CD4-positive, CD25-positive, alpha-beta regulatory T cell (primary cell): Measurements from ENCODE around the gene ACACA. TPM values are rescaled to one million over a fixed set of nuclear protein-coding genes. Genes with fewer than 3 reads are reported as not detected.

Experiments
- ATAC-seq, 2 donors: fragments of 150-1000 bp; cut with Tn5 transposase; one replicate each; pipeline ENCODE4 v1.10.0; 2021; ENCODE audit warnings: low read depth in 2 of 2, moderate number of reproducible peaks in 2 of 2, moderate library complexity in 1 of 2
- DNase-seq, 3 donors: peaks; one replicate each; pipeline versions ENCODE4 v3.0.0 to v3.0.0-alpha.2; 2012 to 2022; ENCODE audit warnings: mixed read lengths in 1 of 3
- H3K27ac ChIP-seq: one replicate; pipeline ENCODE4 v1.7.0; 2013; ENCODE audit warnings: mild to moderate bottlenecking, low read length; ENCODE audit not compliant: insufficient read depth, poor library complexity, severe bottlenecking
- H3K27me3 ChIP-seq: one replicate; pipeline ENCODE4 v1.7.0; 2013; ENCODE audit warnings: low read length; ENCODE audit not compliant: control insufficient read depth, insufficient read depth
- H3K36me3 ChIP-seq: one replicate; pipeline ENCODE4 v1.7.0; 2013; ENCODE audit warnings: mild to moderate bottlenecking, low read length, moderate library complexity; ENCODE audit not compliant: control insufficient read depth, insufficient read depth
- H3K4me1 ChIP-seq: 2 replicates; pipeline ENCODE4 v1.7.0; 2013; ENCODE audit warnings: mild to moderate bottlenecking, low read length; ENCODE audit not compliant: insufficient read depth, control insufficient read depth, poor library complexity, severe bottlenecking
- H3K4me3 ChIP-seq: one replicate; pipeline ENCODE4 v1.7.0; 2013; ENCODE audit warnings: low read depth, mild to moderate bottlenecking, low read length, moderate library complexity
- H3K9me3 ChIP-seq, 2 experiments: 1 replicate in 1 of 2; 2 replicates in 1 of 2; pipeline ENCODE4 v1.7.0; 2013; ENCODE audit warnings: low read length in 2 of 2, mild to moderate bottlenecking in 1 of 2, moderate library complexity in 1 of 2; ENCODE audit not compliant: control insufficient read depth in 2 of 2
- H3K27ac Mint-ChIP-seq, 3 donors: one replicate each; pipeline ENCODE4 v1.8.0; 2020 to 2022; ENCODE audit warnings: mild to moderate bottlenecking in 3 of 3, mixed read lengths in 3 of 3, moderate library complexity in 2 of 3
- H3K27me3 Mint-ChIP-seq: one replicate; pipeline ENCODE4 v1.8.0; 2022; ENCODE audit warnings: mild to moderate bottlenecking, mixed read lengths
- H3K36me3 Mint-ChIP-seq: one replicate; pipeline ENCODE4 v1.8.0; 2020; ENCODE audit warnings: mixed read lengths
- H3K4me1 Mint-ChIP-seq, 4 donors: one replicate each; pipeline ENCODE4 v1.8.0; 2020 to 2022; ENCODE audit warnings: mixed read lengths in 4 of 4, mild to moderate bottlenecking in 1 of 4
- H3K4me3 Mint-ChIP-seq, 4 donors: one replicate each; pipeline ENCODE4 v1.8.0; 2020 to 2022; ENCODE audit warnings: mild to moderate bottlenecking in 4 of 4, mixed read lengths in 4 of 4, moderate library complexity in 3 of 4
- H3K9me3 Mint-ChIP-seq, 7 donors: one replicate each; pipeline ENCODE4 v1.8.0; 2020 to 2022; ENCODE audit warnings: mixed read lengths in 7 of 7, mild to moderate bottlenecking in 3 of 7, moderate library complexity in 2 of 7
- polyA plus RNA-seq, 4 donors: library from polyadenylated mRNA; unstranded; fragments of 300-500 nt; fragmentation: Illumina TruSeq; gene quantifications; one replicate each; pipeline ENCODE4 v1.2.3, GENCODE V29; 2021
- total RNA-seq: library from RNA; stranded (reverse); gene quantifications from one replicate; pipeline ENCODE4 v1.2.3, GENCODE V29; 2022

Gene ACACA
- total and polyA plus RNA-seq, 5 donors from 2014 or later: 7.4 to 42.9 (median 9.6) TPM

DNA sequence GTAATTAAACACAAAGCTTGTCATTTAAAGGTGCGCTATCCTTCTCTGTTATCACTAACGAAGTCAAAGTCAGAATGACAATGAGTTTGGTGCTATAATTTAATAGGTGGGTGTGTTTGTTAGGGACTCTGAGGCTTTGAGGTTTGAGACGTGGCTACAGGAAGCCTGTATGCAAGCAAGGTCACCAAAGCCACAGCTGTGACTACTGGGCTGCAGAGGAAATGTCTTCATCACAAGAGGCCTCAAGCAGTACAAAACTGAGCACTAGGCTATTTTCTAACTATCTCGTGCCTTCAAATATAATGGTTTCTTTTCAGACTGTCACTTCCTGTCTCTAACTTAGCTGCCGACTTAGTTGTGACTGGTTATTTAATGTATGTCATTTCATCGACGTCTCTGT, 316.7 kb downstream of the ACACA start:
- peaks cover 28% of the 10 kb centered on the region for H3K4me1 ChIP-seq
- peak overlapping the region; percentile 82 for H3K27ac ChIP-seq
- H3K4me3 ChIP-seq: peak overlapping the region; percentile 68
- no peaks in the 10 kb centered on the region for H3K9me3 ChIP-seq
- H3K4me1 Mint-ChIP-seq: peaks cover 13 to 39% (median 26%) of the 10 kb centered on the region in 4 donors
- no peaks in the 10 kb centered on the region for H3K27me3 Mint-ChIP-seq
- H3K36me3 Mint-ChIP-seq: peaks cover 31% of the 10 kb centered on the region
- ATAC-seq (peak; percentile 95 to 98), DNase-seq (peak in 2 of 3 donors; percentile 79 to 92)
- H3K4me3 Mint-ChIP-seq: peak overlapping the region; percentile 32 to 74 (median 54)
- H3K36me3 ChIP-seq: peaks cover 15% of the 10 kb centered on the region
- no peaks in the 10 kb centered on the region for H3K9me3 Mint-ChIP-seq
- peak overlapping the region; percentile 93 to 96 (median 95) for H3K27ac Mint-ChIP-seq
- no peaks in the 10 kb centered on the region for H3K27me3 ChIP-seq

- DNase-seq (no peak), ATAC-seq (no peak)
- no peaks in the 10 kb centered on the region for H3K9me3 ChIP-seq
- no peaks in the 10 kb centered on the region for H3K9me3 Mint-ChIP-seq
- peak overlapping the region in 1 of 4 donors; percentile 46 for H3K4me3 Mint-ChIP-seq
- H3K36me3 Mint-ChIP-seq: peaks cover 31% of the 10 kb centered on the region
- no peaks in the 10 kb centered on the region for H3K27me3 Mint-ChIP-seq
- peaks cover 13 to 39% (median 26%) of the 10 kb centered on the region in 4 donors for H3K4me1 Mint-ChIP-seq
- peaks cover 28% of the 10 kb centered on the region for H3K4me1 ChIP-seq
- H3K4me3 ChIP-seq: peak overlapping the region; percentile 33
- H3K27ac Mint-ChIP-seq: peak overlapping the region; percentile 93 to 96 (median 95)
- H3K27me3 ChIP-seq: no peaks in the 10 kb centered on the region
- peaks cover 12% of the 10 kb centered on the region for H3K36me3 ChIP-seq
- peak overlapping the region; percentile 82 for H3K27ac ChIP-seq
Measured at GRCh38 chr17:37088913-37089312, 317.7 kb downstream of the ACACA start.

- H3K27ac Mint-ChIP-seq: peak overlapping the region; percentile 43 to 95 (median 93)
- Histone ChIP-seq H3K36me3 (peaks cover 12% of the 10 kb centered on the region), H3K27ac (no peak overlapping the region), H3K4me3 (peak overlapping the region; percentile 14), H3K4me1 (peaks cover 28% of the 10 kb centered on the region), H3K27me3 (no peaks in the 10 kb centered on the region), H3K9me3 (no peaks in the 10 kb centered on the region)
- H3K27me3 Mint-ChIP-seq: no peaks in the 10 kb centered on the region
- DNase-seq: peak in 1 of 3 donors; percentile 23
- H3K9me3 Mint-ChIP-seq: no peaks in the 10 kb centered on the region
- no peak for ATAC-seq
- peaks cover 31% of the 10 kb centered on the region for H3K36me3 Mint-ChIP-seq
- peaks cover 13 to 39% (median 26%) of the 10 kb centered on the region in 4 donors for H3K4me1 Mint-ChIP-seq
- H3K4me3 Mint-ChIP-seq: no peak overlapping the region
Measured at GRCh38 chr17:37088459-37088858, 318.2 kb downstream of the ACACA start.

GRCh38 chr17:37087683-37088082, 319.0 kb downstream of the ACACA start:
- no peaks in the 10 kb centered on the region for H3K27me3 ChIP-seq
- H3K4me1 ChIP-seq: peaks cover 28% of the 10 kb centered on the region
- H3K9me3 ChIP-seq: no peaks in the 10 kb centered on the region
- H3K36me3 ChIP-seq: peaks cover 10% of the 10 kb centered on the region
- ATAC-seq (no peak), DNase-seq (no peak)
- Mint-ChIP-seq H3K27ac (peak overlapping the region in 2 of 3 donors; percentile 53 to 95), H3K4me3 (peak overlapping the region in 1 of 4 donors; percentile 1), H3K9me3 (no peaks in the 10 kb centered on the region), H3K36me3 (peaks cover 26% of the 10 kb centered on the region), H3K27me3 (no peaks in the 10 kb centered on the region), H3K4me1 (peaks cover 13 to 39% (median 26%) of the 10 kb centered on the region in 4 donors)
- no peak overlapping the region for H3K27ac ChIP-seq
- H3K4me3 ChIP-seq: no peak overlapping the region

GRCh38 chr17:37086948-37087347, 319.7 kb downstream of the ACACA start:
- no peaks in the 10 kb centered on the region for H3K9me3 ChIP-seq
- peak overlapping the region in 2 of 3 donors; percentile 1 to 65 for H3K27ac Mint-ChIP-seq
- H3K4me3 Mint-ChIP-seq: peak overlapping the region in 1 of 4 donors; percentile 14
- H3K27me3 Mint-ChIP-seq: no peaks in the 10 kb centered on the region
- H3K27ac ChIP-seq: no peak overlapping the region
- peaks cover 26% of the 10 kb centered on the region for H3K36me3 Mint-ChIP-seq
- no peak overlapping the region for H3K4me3 ChIP-seq
- H3K27me3 ChIP-seq: no peaks in the 10 kb centered on the region
- ATAC-seq: no peak
- DNase-seq: no peak
- H3K9me3 Mint-ChIP-seq: peaks cover 0 to 1% (median 0%) of the 10 kb centered on the region in 7 donors
- H3K36me3 ChIP-seq: peaks cover 10% of the 10 kb centered on the region
- H3K4me1 ChIP-seq: peaks cover 28% of the 10 kb centered on the region
- H3K4me1 Mint-ChIP-seq: peaks cover 13 to 39% (median 26%) of the 10 kb centered on the region in 4 donors

DNA sequence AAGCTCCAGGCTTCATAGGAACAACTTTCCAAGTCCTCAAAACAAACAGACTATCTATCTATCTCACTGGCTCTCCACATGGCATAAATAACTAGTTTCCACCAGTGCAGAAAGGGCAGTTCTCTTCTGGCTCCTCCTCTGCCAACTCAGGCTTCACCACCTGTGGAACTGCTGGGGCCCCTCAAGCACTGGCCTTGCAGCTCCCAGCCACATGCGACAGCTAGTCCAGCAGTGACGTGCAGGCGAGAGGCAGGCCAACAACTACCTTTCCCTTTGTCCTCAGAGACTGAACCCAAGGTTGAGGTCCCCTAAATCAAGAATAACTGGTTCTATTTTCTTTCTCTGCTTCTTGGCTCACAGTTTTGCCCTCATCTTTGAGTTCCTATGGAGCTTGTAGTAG, 320.3 kb downstream of the ACACA start:
- no peaks in the 10 kb centered on the region for H3K27me3 ChIP-seq
- no peaks in the 10 kb centered on the region for H3K27me3 Mint-ChIP-seq
- peaks cover 10% of the 10 kb centered on the region for H3K36me3 ChIP-seq
- peaks cover 28% of the 10 kb centered on the region for H3K4me1 ChIP-seq
- H3K9me3 ChIP-seq: no peaks in the 10 kb centered on the region
- H3K4me3 Mint-ChIP-seq: no peak overlapping the region
- H3K36me3 Mint-ChIP-seq: peaks cover 26% of the 10 kb centered on the region
- ATAC-seq: no peak
- H3K9me3 Mint-ChIP-seq: peaks cover 0 to 1% (median 0%) of the 10 kb centered on the region in 7 donors
- H3K4me1 Mint-ChIP-seq: peaks cover 13 to 37% (median 26%) of the 10 kb centered on the region in 4 donors
- no peak overlapping the region for H3K4me3 ChIP-seq
- no peak for DNase-seq
- no peak overlapping the region for H3K27ac ChIP-seq
- peak overlapping the region in 1 of 3 donors; percentile 65 for H3K27ac Mint-ChIP-seq

DNA sequence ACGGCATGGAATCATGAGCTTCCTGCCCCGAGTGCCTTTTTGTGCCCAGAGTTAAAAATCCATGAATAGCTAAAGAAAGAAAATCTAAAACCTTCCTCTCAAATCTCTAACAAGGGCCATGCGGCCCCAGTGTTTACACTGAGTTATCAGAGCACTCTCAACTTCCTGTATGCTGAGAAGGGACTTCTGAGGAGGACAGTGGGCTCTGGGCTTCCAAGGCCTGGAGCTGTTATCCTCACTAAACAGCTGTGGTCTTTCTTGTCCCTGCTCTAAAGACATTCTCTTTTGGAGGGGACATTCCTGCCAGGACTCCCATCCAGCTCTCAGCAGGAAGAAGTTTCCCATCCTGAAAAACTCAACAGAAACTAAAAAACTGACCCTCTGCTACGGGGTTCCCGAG, 322.3 kb downstream of the ACACA start:
- H3K36me3 ChIP-seq: peaks cover 10% of the 10 kb centered on the region
- H3K4me1 ChIP-seq: peaks cover 15% of the 10 kb centered on the region
- H3K27me3 Mint-ChIP-seq: peaks cover under 1% of the 10 kb centered on the region
- ATAC-seq (no peak), DNase-seq (no peak)
- H3K27ac ChIP-seq: no peak overlapping the region
- no peak overlapping the region for H3K27ac Mint-ChIP-seq
- H3K9me3 Mint-ChIP-seq: peaks cover 0 to 4% (median 2%) of the 10 kb centered on the region in 7 donors
- H3K36me3 Mint-ChIP-seq: peaks cover 31% of the 10 kb centered on the region
- peaks cover 5 to 18% (median 14%) of the 10 kb centered on the region in 4 donors for H3K4me1 Mint-ChIP-seq
- H3K9me3 ChIP-seq: no peaks in the 10 kb centered on the region
- H3K4me3 ChIP-seq: no peak overlapping the region
- H3K27me3 ChIP-seq: no peaks in the 10 kb centered on the region
- no peak overlapping the region for H3K4me3 Mint-ChIP-seq

DNA sequence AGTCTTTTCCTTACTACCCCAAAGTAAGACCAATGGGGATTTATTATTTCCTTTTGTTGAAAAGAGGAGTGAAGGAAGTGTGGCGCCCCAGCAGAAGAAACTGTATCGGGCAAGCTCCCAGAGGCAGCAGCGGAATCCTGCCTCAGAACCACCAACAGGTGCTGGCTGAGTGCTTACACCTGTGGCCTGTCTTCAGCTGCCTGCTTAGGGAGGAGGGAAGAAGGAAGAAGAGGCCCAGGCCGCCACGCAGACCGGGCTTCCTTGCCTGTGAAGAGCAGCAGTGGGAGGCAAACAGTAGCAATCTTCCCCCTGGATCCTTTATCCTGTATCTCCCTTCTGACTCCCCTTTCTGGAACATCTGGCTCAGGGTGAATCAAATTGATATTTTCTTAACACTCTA, 323.2 kb downstream of the ACACA start:
- H3K27ac Mint-ChIP-seq: no peak overlapping the region

More for the DNA sequence above, 323.2 kb downstream of the ACACA start:
- Mint-ChIP-seq H3K27me3 (peaks cover 4% of the 10 kb centered on the region), H3K4me1 (peaks cover 4 to 9% (median 8%) of the 10 kb centered on the region in 4 donors), H3K36me3 (peaks cover 32% of the 10 kb centered on the region), H3K4me3 (no peak overlapping the region), H3K9me3 (peaks cover 0 to 7% (median 2%) of the 10 kb centered on the region in 7 donors)
- H3K36me3 ChIP-seq: peaks cover 10% of the 10 kb centered on the region
- ATAC-seq: no peak
- H3K9me3 ChIP-seq: peaks cover 0 to 5% of the 10 kb centered on the region in 2 experiments
- no peak for DNase-seq
- peaks cover 6% of the 10 kb centered on the region for H3K4me1 ChIP-seq
- no peak overlapping the region for H3K4me3 ChIP-seq
- no peak overlapping the region for H3K27ac ChIP-seq
- no peaks in the 10 kb centered on the region for H3K27me3 ChIP-seq
